Adrenal gland (tissue), 12 donors: ENCODE data around the gene FRY. TPM values are rescaled to one million over a fixed set of nuclear protein-coding genes. Genes with fewer than 3 reads are reported as not detected.

Experiments
- DNase-seq, 7 donors: peaks; one replicate each; pipeline ENCODE4 v3.0.0-alpha.2; 2019 to 2020
- H3K27ac ChIP-seq, 5 donors: fragments of 200-600 bp; sonication (generic) in 4 of 5; 1 replicate in 3 of 5; 2 replicates in 2 of 5; pipeline versions ENCODE4 v1.5.1 to v1.8.0; 2016 to 2020; ENCODE audit warnings: mild to moderate bottlenecking in 1 of 5
- H3K27me3 ChIP-seq: fragments of 200-600 bp; 2 replicates; pipeline ENCODE4 v1.8.0; 2021
- H3K36me3 ChIP-seq, 2 donors: fragments of 200-600 bp; replicated peaks in 1 of 2; 1 replicate in 1 of 2; 2 replicates in 1 of 2; pipeline versions ENCODE4 v1.5.1 to v1.8.0; 2018 to 2022
- H3K4me1 ChIP-seq, 2 donors: fragments of 200-600 bp; replicated peaks in 1 of 2; 1 replicate in 1 of 2; 2 replicates in 1 of 2; pipeline versions ENCODE4 v1.5.1 to v1.8.0; 2018 to 2021
- H3K4me3 ChIP-seq, 4 donors: fragments of 200-600 bp; sonication (generic) in 3 of 4; one replicate each; pipeline ENCODE4 v1.5.1; 2016 to 2018
- H3K9me3 ChIP-seq, 3 donors: fragments of 200-600 bp; sonication (generic) in 1 of 3; replicated peaks in 1 of 3; 1 replicate in 2 of 3; 2 replicates in 1 of 3; pipeline versions ENCODE4 v1.5.1 to v1.8.0; 2016 to 2021
- POLR2A ChIP-seq, 2 donors: fragments of 450-650 bp; IDR thresholded peaks; one replicate each; pipeline ENCODE4 v1.6.1; 2017; ENCODE audit warnings: antibody characterized with exemption in 2 of 2, mild to moderate bottlenecking in 2 of 2, moderate library complexity in 1 of 2
- WGBS, 4 donors: extraction: QIAGEN DNeasy Blood & Tissue Kit in 2 of 4; methylation state at CpG; one replicate each; pipeline versions ENCODE4 v1.1.5 to v1.1.7; 2013 to 2017; 5-methylcytosine and 5-hydroxymethylcytosine counted together
- intact Hi-C, 2 donors: fragments of 100-400 bp; cut with DNase I; formaldehyde crosslinking; loops; one replicate each; pipeline versions ENCODE4 v1.14.1 to v1.15.0; 2022 to 2023
- polyA plus RNA-seq, 3 donors: library from polyadenylated mRNA; stranded (reverse); fragments of 200-250 nt in 2 of 3; fragments of 350-450 nt in 1 of 3; fragmentation: Illumina TruSeq in 1 of 3; extraction: RNeasy Lipid Tissue Mini Kit (QIAGEN cat#74804) in 1 of 3; gene quantifications; one replicate each; pipeline ENCODE4 v1.2.3, GENCODE V29; 2013 to 2014
- total RNA-seq, 9 donors: library from RNA; depleted of rRNA in 4 of 9; stranded (reverse); fragments of >200 nt in 4 of 9; fragments of 120-200 nt in 1 of 9; fragmentation: NEBNext Ultra II Directional in 1 of 9; extraction: Animal tissue kit (Norgen Biotek cat#: 25700) in 1 of 9; gene quantifications; one replicate each; pipeline versions ENCODE4 v1.1.0 to v1.2.4, GENCODE V29; 2013 to 2023
- TF ChIP-seq, protein P1 (sequence below), 6 experiments: fragments of 450-650 bp in 4 of 6; fragments of 200-600 bp in 2 of 6; sonication (generic) in 1 of 6; IDR thresholded peaks; 1 replicate in 5 of 6; 2 replicates in 1 of 6; pipeline versions ENCODE4 v1.5.1 to v1.8.0; 2016 to 2021; ENCODE audit warnings: antibody characterized with exemption in 6 of 6, mild to moderate bottlenecking in 2 of 6, moderate library complexity in 1 of 6
- donor health status: healthy with polysubstance abuse.
- donor health status: Bipolar disorder and iron deficiency.
- donor health status: DM: yes; HTN: yes; CAD: no.
- donor health status: DM: no; HTN: no; CAD: no.
- donor health status: DM: no; HTN: no; CAD: no.
- donor health status: DM: yes; HTN: yes; CAD: no.

The FRY gene
- total and polyA plus RNA-seq, 12 donors = 1.5 to 17.2 (median 7.3) TPM

DNA sequence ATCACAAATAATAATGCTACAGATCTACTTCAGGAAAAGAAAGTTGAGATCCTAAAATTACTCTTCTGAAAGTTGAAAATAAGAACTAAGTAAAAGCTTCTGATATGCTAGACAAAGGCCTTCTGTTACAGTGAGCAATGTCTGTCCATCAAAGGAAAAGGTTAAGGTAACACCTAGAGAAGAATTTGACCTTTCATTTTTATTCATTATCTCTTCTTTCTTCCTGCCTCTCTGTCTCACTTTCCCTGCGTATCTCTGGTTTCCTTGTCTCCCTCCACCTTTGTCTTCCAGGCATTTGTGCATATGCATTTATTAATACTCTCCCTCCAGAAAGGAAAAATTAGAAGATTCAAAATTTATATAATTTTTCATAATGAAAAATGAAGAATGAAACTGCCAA lies 234.6 kb downstream of the FRY start:
- intact Hi-C loops = no loop called here
- Histone ChIP-seq H3K4me1 (no peaks in the 10 kb centered on the region), H3K9me3 (no peaks in the 10 kb centered on the region), H3K4me3 (no peak overlapping the region), H3K27ac (no peak overlapping the region), H3K27me3 (no peaks in the 10 kb centered on the region), H3K36me3 (no peaks in the 10 kb centered on the region)
- no peak for DNase-seq
- 70 to 83% (median 73%) methylated on average over 1 of the region's 1 CpG for WGBS, 4 donors
- no peak for TF ChIP-seq POLR2A (IDR thresholded peaks at IDR 0.05)
- TF ChIP-seq, protein P1, sequence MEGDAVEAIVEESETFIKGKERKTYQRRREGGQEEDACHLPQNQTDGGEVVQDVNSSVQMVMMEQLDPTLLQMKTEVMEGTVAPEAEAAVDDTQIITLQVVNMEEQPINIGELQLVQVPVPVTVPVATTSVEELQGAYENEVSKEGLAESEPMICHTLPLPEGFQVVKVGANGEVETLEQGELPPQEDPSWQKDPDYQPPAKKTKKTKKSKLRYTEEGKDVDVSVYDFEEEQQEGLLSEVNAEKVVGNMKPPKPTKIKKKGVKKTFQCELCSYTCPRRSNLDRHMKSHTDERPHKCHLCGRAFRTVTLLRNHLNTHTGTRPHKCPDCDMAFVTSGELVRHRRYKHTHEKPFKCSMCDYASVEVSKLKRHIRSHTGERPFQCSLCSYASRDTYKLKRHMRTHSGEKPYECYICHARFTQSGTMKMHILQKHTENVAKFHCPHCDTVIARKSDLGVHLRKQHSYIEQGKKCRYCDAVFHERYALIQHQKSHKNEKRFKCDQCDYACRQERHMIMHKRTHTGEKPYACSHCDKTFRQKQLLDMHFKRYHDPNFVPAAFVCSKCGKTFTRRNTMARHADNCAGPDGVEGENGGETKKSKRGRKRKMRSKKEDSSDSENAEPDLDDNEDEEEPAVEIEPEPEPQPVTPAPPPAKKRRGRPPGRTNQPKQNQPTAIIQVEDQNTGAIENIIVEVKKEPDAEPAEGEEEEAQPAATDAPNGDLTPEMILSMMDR (IDR thresholded peaks at IDR 0.05) = no peak

DNA sequence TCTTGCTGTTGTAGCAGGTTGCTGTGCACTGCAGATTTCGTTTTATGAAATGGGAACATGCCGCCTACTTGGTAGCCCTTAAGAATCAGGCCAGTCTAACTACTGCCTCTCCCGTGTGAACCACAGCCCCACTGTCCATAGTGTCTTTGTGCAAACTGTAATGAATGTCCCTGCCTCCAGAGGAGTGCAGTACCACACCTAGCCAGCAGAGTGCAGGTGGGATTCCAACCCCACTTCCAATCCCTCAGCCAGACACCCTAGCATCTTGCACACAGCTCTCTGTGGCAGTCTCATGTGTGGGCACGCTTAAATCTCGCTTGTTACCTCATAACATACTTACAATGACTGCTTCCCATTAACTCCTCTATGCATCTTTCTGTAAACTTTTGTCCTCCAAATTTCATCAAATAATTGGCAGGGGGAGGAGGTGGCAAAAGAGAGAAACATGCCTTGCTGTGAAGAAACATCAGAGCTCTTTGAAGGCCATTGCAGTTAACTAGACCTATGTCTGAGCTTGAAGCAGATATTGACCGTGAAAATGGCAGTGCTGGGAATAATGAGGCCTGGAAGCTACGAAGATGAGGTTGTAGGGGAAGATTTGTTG lies 236.4 kb downstream of the FRY start:
- no peak for DNase-seq
- intact Hi-C loops = no loop called here
- TF ChIP-seq, protein P1 (IDR thresholded peaks at IDR 0.05) = peak in 1 of 6 experiments; percentile 8
- no peak for TF ChIP-seq POLR2A (IDR thresholded peaks at IDR 0.05)
- Histone ChIP-seq H3K36me3 (no peaks in the 10 kb centered on the region), H3K4me3 (no peak overlapping the region), H3K9me3 (no peaks in the 10 kb centered on the region), H3K27me3 (no peaks in the 10 kb centered on the region), H3K27ac (no peak overlapping the region), H3K4me1 (no peaks in the 10 kb centered on the region)
- WGBS, 4 donors = 81 to 90% (median 86%) methylated on average over 7 of the region's 7 CpGs

DNA sequence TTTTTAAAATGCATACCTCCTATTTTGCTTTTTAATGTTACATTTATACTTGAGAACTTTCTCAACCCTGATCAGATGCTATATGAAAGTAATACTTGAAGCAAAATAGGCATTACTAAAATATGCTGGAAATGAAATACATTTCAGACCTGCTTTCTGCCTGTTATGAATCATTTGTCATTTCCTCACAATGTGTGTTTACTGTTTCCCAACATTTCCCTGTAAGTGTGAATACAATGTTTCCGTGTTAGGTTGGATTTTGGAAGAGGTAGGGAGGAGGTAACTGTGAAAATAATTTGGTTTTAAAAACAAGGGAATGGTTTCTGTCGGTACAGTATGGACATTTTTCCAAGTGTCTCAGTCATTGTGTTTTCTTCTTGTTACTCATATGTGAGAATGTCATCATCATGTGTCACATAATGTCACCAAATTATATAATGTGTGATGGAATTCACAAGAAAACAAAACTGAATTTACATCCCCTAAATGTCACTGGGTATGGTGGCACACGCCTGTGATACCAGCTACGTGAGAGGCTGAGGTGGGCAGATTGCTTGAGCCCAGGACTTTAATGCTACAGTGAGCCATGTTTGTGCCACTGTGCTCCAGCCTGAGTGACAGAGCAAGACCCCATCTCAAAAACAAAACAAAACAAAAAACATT lies 240.6 kb downstream of the FRY start:
- H3K27ac ChIP-seq = no peak overlapping the region
- no peaks in the 10 kb centered on the region for H3K9me3 ChIP-seq
- H3K4me3 ChIP-seq = no peak overlapping the region
- H3K4me1 ChIP-seq = no peaks in the 10 kb centered on the region
- intact Hi-C loops = no loop called here
- TF ChIP-seq, protein P1 (IDR thresholded peaks at IDR 0.05) = no peak
- TF ChIP-seq POLR2A (IDR thresholded peaks at IDR 0.05) = no peak
- H3K27me3 ChIP-seq = no peaks in the 10 kb centered on the region
- WGBS, 4 donors = 70 to 89% (median 83%) methylated on average over 4 of the region's 4 CpGs
- no peak for DNase-seq
- H3K36me3 ChIP-seq = no peaks in the 10 kb centered on the region

DNA sequence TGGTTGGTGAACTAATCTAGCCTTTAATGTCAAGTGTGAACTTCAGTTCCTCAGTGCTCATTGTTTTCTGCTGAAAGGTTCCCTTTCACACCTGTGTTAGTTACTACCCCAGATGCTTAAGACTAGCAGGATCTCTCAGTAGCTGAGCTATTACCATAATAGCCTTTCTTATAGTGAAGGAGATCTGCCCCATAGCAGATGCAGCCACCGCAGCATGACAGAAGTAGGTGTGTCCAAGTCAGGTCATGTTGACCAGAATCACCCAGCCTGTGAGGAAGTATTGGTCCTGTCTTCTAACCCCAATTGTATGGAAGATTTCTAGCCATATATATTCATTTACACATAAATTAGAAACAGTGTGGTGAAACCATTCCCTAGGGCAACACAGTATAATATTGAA lies 246.3 kb downstream of the FRY start:
- H3K4me3 ChIP-seq = no peak overlapping the region
- TF ChIP-seq, protein P1 (IDR thresholded peaks at IDR 0.05) = no peak
- TF ChIP-seq POLR2A (IDR thresholded peaks at IDR 0.05) = no peak
- no peaks in the 10 kb centered on the region for H3K36me3 ChIP-seq
- DNase-seq = no peak
- no peaks in the 10 kb centered on the region for H3K27me3 ChIP-seq
- intact Hi-C loops = no loop called here
- H3K4me1 ChIP-seq = no peaks in the 10 kb centered on the region
- H3K9me3 ChIP-seq = no peaks in the 10 kb centered on the region
- H3K27ac ChIP-seq = no peak overlapping the region
- WGBS, 4 donors = 13 to 98% (median 76%) methylated on average over 1 of the region's 1 CpG
